AG08395 (cell line): ENCODE results near the gene FBXO31.
"Not testable (repeated sequence)": the region's sequence is repeated elsewhere in the genome, so short reads cannot be mapped to it uniquely, and the experiment has no call there.

Experiments used
- DNase-seq: peaks from one replicate; pipeline ENCODE4 v3.0.0; 2012; ENCODE audit warnings: mixed read lengths, low spot score

The FBXO31 gene

DNA sequence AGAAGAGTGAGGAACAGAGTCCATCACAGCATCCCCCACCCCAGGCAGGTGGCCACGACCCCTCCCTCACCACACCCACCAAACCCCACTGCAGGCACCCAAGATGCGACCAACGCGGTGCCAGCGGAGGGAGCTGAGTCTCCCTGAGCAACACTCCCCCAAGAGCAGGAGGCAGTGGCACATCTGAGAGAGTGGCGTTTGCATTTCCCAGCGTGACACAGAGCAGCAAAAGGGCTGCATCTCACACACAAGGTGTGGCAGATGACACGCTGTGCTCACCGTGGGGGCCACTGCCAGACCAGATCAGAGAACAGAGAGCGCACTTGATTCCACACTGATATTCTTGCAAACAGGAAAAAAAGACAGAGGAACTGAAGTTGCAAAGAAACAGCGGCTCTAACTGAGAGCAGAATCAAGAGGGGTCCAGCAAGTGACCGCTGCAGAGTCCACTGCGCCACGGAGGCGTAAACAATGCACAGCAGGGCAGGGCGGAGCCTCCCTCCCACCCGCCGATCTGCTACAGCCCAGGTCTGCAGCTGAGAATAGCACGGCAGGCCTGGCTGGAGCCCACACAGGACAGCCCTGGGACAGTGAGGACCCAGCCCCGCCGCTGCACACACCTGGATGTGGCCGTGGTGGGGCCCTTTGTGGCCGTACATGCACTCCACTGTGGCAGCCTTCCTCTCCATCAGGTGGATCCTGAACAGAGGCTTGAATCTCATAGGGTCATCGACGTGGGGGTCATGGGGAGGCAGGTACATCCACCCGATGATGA, 40.4 kb downstream of the FBXO31 start:
- no peak for DNase-seq

DNA sequence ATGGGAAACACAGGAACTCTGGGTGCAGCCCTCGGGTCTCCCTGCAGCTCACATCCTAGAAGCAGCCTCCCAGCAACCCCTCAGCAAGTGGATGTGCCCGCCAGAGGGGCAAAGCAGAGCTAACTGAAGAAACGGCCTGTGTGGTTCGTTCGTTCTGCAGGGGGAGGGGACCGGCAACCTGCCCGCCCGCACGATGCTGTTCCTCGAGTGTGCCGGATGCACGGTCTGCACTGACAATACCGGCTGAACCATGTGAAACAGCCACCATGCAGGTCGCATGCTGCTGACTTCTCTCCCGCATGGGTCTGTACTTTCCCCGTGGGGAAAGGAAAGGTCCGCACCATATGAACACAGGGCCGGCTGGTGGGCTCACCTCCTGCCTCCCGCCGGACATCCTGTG, 41.1 kb downstream of the FBXO31 start:
- DNase-seq: no peak

DNA sequence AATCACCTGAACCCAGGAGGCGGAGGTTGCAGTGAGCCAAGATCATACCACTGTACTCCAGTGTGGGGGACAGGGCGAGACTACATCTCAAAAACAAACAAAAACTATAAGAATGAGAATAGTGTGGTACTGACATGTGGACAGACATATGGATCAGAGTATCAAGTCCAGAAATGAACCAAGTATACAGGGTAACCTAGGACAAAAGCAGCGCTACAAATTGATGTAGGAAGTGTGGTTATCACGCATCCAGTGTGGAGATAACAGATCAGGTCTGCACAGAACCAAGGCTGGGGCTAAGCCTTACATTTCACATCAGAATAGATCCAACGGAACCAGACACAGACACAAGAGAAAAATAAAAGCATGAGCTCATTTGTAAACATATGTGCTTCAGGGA, 43.4 kb downstream of the FBXO31 start:
- no peak for DNase-seq

DNA sequence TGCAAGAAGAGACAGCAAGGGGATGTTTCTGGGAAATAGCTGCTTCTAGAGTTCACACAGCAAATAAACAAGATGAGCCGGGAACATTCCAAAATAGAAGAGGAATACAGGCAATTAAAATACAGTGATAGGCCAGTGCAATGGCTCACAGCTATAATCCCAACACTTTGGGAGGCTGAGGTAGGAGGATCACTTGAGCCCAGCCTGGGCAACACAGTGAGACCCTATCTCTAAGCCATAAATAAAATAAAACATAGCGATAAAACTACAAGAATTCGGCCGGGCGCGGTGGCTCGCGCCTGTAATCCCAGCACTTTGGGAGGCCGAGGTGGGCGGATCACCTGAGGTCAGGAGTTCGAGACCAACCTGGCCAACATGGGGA, 43.9 kb downstream of the FBXO31 start:
- DNase-seq: not testable (repeated sequence)

DNA sequence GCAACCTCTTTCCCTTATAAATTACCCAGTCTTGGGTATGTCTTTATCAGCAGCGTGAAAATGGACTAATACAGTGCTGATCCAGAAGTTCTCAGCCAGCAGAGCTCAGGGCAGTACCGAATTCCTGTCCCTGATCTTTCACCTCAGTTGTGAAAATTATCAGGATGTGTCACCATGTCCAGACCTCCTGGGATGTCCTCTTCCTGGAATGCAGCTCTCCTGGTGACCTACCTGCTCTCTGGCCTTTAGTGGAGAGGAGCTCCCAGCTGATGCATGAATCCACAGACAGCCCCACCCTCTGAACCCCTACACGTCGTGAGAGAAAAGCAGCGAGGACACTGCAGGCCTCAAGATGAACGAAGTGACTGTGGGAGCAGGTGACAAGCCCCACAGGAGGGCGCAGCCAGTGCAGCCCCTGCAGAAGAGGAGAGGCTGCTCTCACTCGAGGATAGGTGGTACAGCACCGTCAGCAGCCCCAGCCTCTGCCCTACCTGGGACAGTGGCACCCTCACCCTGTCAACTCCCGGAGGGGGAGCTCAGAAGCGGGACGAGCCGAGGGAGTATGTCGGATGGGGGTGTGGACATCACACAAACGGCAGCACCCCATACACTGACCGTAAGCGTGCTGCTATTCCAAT, 44.4 kb downstream of the FBXO31 start:
- no peak for DNase-seq

DNA sequence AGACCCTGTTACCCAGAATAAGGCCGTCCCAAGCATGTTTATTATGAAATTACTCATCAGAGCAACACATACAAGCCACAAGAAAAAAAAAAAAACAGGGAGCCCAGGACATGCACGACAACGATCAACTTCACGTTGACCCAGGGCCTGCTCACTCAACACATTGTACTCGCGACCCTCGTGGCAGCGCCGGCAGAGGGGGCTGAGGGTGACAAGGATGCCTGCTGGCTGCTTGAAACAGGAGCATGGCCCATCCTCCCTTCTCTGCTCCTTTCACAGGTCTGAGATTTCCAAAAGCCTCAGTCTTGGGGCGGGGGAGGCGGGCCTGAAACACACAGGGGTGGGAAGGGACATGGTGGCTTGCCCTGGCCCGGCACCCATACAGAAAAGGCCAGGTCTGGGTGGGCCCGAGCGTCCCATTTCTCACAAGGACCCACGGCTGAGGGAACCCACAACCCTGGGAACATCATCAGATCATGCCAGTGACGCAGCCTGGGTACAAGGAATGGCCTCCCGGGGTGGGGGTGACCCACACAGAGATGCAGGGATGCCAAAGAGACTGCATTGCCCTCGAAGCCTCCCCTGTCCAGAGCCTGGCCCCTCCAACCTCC, 45.3 kb downstream of the FBXO31 start:
- no peak for DNase-seq

DNA sequence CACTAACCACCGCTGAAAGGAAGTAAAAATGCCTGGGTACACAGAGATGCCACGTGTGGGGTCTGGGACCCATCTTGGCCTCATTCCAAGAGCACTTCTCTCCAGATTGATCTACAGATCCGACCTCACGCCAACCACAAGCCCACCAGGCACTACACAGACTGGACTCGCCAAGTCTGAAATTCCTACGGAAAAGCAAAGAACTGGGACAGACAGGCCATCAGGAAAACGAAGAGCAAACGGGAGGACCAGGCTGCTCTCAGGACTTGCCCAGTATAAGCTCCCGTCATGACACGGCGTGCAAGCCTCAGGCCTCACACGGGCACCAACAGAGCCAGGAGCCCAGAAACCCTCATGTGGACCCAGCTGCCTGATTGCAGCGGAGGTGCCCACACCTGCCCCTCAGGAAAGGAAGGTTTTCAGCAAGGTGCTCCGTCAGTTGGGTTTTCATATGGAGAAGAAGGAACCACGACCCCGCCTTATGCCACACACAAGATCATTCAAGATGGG, 46.3 kb downstream of the FBXO31 start:
- DNase-seq: no peak

DNA sequence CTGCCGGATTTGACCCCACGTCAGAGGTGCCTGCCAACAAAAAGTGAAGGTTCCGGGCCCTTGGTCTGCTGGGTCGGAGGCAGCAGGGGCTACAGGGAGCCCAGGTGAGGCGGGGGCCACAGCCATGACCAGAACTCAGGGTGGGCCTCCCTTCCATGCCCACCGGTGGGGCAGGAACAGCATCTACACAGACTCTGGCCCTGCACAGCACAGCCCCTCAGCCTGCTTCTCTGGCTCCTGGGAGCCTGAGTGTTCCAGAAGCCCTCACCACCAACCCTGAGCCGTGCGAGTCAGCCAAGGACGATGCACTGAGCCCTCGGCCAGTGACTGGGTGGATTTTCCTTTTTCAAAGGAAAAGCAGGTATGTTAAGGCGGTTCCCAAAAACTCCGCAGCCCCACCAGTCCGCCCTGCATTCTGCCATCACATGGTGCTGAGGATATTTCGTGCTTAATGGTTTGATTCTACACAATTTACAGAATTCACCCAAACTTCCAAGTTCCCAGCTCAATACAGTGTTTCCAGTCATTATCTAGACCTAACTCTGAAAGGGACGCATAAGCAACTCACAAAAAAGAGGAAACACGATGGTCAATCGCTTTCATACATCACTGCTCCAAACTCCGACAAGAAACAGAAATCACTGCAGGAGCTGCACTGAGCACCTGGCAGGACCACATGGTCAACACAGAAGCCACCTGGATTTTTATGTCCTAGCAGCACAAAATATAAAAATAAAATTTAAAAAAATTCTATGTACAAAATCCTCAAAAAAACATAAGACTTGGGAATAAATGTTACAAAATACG, 46.9 kb downstream of the FBXO31 start:
- no peak for DNase-seq

DNA sequence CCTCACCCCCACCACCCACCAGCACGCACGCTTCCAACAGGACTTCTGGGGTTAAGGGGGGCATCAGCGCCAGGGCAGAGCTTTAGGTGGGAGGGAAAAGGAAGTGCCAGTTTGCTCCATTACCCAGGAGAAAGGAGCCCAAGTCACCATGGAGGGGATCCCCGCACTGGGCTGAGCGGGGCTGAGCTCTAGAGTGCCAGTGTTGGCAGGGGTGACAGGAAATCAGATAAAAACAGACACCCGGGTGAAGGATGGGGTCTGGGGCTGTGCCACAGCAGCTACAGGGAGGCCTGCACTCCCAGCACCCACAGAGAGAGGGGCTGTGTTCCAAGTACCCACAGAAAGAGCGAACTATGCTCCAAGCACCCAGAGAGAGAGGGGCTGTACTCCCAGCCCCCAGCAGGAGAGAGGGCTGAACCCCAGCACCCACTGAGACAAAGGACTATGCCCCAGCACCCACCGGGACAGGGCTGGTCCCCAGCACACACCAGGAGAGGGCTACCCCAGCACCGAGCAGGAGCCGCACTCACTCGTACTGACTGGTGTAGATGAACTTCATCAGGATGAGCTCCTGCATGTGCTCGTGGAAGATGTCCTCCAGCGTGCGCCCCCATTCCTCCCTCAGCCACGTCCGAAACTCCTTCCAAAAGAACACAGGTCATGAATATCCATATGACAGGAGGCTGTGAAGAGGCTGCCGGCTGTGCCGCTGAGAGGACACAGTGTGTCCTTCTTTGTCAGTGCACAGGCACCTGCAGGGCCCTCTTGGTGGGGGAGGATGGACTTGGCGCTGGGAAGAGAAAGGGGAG, 47.7 kb downstream of the FBXO31 start:
- no peak for DNase-seq

DNA sequence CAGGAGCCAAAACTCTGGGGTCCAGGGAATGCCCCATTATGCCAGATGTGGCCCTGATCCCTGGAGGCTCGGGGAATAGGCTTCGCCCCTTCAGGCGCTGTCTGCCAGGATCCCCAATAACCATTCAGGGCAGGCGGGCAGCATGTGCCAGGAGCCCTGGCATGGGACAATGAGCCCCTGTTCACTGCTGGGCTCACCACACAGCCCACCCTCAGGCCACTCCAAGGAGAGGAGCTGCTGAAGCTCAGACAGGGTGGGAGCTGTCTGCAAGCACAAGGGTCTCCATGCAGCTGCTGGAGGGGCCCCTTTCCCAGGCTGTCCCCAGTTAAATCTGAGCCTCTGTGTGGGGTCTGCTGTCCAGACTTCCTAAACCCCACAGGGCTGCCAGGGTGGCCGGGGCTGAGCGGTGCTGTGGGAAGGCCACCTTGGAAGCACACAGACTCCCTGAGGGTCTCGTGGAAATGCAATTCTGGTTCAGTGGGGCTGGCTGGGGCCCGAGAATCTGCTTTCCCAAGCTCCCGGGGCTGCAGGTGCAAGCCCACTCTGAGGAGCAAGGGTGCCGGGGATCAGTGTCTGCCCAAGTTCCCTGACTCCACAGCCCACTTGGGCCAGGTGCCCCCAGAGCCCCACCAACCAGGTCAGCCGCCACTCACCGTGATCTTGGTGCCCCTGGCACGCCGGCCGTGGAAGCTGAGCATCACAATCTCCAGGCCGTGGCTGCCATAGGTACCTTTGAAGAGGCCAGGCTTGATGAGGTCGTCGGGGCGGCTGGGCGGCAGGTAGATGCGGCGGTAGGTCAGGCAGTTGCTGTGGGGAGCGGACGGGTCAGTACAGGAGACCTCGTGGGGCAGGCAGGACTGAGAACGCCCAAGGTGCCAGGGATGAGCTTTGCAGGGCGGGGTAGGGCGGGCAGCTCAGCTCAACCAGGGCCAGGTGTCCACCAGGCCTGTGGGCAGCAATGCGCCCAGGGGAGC, 48.6 kb downstream of the FBXO31 start:
- no peak for DNase-seq

DNA sequence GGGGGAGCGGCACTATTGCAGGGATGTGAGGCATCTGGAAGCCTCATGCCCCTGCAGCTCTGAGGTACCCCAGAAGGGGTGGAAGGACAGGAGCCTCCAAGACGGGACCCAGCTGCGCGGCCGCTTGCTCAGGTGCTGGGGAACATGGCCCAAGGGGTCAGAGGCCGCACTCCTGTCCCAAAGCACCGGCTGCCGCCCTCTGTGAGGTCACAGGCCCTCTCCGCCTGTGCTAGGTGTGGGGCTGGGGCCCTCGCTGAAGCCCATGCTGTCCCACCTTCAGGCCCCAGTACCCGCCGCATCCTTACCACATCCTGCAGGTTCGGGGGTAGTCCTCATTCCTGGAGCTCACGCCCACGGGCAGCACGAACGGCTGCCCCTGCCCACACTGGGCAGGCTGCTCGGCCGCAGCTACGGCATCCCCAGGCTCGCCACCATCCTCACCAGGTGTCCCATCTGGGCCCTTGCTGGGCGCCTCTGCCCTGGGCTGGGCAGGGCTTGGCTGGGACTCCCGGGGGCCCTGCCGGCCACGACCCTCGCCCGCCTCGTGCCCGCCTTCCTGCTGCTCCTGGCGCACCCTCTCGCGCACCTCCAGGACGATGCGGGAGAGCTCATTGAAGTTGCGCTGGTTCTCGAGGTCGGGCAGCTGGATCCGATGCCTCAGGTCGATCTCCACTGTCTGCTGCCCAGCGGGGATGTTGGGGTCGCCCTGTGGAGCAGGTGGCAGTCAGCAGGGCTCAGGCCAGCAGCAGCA, 49.8 kb downstream of the FBXO31 start:
- DNase-seq: no peak

DNA sequence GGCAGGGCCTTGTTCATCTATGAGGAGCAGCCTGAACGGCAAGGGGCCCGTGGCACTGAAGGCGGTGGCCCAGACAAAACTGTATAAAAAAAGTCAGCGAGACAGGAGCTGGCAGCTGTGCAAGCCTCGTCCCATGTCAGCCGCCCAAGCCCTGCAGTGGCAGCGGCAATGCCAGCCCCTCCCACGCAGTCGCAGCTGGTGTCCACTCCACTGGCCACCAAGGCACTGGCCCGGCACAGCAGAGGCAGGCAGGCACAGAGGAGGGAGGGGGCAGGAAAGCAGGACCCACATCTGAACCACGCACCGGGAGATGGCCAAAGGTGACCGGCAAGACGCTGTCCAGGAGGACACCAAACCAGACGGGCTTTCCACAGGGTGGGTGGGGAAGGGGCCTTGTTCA, 50.5 kb downstream of the FBXO31 start:
- no peak for DNase-seq

DNA sequence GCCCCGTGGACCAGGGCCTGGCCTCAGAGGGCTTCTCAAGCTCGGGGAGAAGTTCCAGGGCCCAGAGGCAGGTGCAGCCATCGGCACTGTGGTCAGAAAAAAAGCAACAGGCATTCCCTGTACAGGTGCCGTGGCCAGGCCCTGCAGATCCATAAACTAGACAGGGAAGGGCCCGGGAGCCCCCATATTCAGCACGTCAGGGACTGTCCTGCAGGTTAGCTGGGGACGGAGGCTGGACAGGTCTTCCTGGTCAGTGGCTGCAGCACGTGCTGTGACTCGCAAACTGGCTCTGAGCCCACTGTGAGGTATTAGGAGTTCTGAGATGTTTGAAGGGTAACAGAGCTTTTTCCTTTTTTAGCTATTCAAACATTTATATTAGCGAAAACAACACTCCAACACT, 51.4 kb downstream of the FBXO31 start:
- no peak for DNase-seq

DNA sequence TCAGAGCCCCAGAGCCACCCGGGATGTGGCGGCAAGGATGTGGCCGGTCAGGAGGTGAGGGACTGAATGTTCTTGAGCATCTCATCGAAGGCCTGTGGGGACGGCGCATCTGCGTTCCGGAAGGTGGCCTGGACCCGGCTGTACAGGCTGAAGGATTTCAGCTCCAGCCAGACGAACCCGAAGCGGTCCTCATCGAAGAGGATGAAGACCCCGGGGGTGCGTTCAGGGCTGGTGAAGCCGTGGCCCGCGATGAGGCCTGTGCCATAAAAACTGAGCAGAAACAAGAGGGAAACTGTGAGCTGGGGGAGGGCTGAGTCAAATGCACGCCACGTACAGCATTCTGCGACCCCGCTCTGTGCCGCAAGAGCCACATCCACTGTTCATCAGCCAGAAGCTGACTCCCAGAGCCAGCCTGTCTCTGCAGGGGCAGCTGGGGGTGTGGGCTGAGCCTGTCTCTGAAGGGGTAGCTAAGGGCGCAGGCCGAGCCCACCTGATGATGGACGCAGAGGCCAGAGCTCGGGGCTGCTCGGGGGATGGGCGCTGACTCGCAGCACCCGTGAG, 52.3 kb downstream of the FBXO31 start:
- DNase-seq: no peak

DNA sequence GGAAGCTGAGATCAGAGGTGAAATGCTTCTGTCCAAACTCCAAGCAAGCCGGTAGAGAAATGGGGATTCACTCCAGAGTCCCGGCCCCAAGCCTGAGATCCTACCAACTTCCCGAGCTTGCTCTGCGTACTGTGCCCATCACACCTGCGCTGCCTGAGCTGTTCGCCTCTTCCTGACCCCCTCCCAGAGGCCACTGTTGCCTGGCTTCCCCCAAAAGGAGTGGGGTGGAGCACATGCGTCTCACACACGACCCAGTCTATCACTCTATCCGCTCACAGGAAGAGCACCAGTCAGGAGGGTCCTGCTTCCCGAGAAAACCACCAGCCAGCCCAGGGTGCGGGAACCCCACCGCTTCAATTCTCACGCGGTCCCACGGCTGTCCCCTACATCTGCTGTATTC, 52.9 kb downstream of the FBXO31 start:
- DNase-seq: no peak

DNA sequence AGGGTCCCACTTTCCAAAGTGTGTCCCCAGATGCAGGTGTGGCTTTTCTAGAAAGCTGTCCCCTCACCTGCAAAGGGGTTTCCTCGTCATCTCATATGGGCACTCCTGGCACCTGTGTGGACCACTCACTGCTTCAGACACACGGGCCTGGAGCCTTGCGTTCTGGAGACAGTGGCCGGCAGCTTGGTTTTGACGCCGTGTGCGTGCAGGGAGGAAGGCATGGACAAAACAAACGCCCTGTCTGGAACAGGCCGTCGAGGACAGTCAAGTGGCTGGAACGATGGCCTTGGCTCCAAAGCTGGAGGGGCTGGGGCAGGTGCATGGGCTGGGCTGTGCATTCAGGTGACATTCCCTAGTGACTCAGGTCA, 53.3 kb downstream of the FBXO31 start:
- no peak for DNase-seq

DNA sequence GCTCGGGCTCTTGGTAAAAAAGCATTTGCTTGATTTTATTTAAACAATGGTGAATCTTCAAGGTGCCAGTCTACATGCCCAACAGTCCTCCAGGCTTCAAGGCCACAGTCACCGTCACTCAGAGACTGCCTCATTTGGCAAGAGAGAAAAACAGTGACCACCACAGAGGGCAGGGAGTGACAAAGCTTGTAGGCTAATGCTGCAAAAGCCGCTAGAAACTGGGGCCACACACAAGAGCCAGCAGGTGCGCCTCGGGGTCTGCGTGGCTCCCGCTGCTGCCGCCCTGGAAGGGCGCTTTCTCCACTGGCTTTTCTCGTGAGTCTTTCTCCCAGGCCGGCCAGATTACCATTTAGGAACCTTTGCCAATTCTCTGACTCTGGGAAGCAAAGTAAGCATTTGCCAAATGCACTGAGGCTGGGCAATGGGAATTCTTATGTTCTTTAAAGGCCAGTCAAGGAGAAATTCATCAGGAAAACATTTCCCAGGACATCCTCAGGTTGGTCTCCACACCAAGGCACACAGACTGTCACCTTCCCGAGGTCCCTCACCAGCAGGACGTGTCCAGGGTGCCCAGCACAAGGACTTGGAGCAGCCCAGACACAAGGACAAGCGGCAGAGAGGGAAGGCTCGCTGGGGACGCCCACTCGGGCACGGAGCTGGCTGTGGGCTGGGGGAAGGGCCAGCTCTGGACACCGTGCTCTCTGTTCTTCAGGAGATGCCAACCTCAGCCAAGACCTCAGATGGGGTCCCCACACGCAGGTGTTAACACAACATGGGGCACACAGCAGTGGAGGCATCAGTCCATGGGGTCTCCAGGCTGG, 53.9 kb downstream of the FBXO31 start:
- no peak for DNase-seq

DNA sequence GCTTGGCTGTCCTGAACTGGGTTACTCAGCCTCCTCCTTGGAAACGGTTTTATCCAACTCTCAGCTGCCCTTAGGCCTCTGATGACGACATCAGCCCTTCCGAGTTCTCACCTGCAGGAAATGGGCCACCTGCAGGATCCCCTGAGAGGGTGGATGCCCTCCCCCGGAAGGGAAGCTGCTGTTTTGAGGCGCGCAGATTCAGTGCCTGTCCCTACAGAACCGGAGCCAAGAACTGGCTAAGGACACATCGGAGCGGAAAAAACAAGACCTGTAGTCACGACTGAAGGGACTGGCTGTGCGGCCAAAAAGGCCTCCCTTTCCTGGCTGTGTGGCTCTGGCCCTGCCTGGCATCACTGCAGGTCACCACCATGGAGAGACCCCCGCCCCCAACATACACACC, 54.7 kb downstream of the FBXO31 start:
- DNase-seq: no peak
